ENCODE results near the gene FOSL2. TPM values are rescaled to one million over a fixed set of nuclear protein-coding genes. Genes with fewer than 3 reads are reported as not detected.

Gene FOSL2
- total RNA-seq, 1 experiment from 2014 or later: 4.0 TPM

GRCh38 chr2:28360718-28361293, 31.9 kb upstream of the FOSL2 start:
- no peak overlapping the region for H3K4me3 Mint-ChIP-seq
- no peak for ATAC-seq
- H3K27me3 Mint-ChIP-seq (ENCODE audit: low read depth): peaks cover 6% of the 10 kb centered on the region; the same call in 1 of the 2 replicates
- ChIA-PET CTCF (interaction anchor here (1.8 kb wide), 1 partner anchor 638 kb away, joined by 4 read pairs; no protein-coding TSS in a partner anchor), POLR2A (no interaction called here)
- no peaks in the 10 kb centered on the region for H3K36me3 Mint-ChIP-seq
- H3K27ac Mint-ChIP-seq: no peak overlapping the region
- no peaks in the 10 kb centered on the region for H3K9me3 Mint-ChIP-seq
- H3K4me1 Mint-ChIP-seq: peaks cover 17% of the 10 kb centered on the region
- TF ChIP-seq, protein P1, sequence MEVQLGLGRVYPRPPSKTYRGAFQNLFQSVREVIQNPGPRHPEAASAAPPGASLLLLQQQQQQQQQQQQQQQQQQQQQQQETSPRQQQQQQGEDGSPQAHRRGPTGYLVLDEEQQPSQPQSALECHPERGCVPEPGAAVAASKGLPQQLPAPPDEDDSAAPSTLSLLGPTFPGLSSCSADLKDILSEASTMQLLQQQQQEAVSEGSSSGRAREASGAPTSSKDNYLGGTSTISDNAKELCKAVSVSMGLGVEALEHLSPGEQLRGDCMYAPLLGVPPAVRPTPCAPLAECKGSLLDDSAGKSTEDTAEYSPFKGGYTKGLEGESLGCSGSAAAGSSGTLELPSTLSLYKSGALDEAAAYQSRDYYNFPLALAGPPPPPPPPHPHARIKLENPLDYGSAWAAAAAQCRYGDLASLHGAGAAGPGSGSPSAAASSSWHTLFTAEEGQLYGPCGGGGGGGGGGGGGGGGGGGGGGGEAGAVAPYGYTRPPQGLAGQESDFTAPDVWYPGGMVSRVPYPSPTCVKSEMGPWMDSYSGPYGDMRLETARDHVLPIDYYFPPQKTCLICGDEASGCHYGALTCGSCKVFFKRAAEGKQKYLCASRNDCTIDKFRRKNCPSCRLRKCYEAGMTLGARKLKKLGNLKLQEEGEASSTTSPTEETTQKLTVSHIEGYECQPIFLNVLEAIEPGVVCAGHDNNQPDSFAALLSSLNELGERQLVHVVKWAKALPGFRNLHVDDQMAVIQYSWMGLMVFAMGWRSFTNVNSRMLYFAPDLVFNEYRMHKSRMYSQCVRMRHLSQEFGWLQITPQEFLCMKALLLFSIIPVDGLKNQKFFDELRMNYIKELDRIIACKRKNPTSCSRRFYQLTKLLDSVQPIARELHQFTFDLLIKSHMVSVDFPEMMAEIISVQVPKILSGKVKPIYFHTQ (CRISPR knock-in tag; IDR thresholded peaks at IDR 0.05): no peak
- no peak for TF ChIP-seq NFE2L1 (CRISPR knock-in tag; IDR thresholded peaks at IDR 0.05)
- no peak for TF ChIP-seq GABPB1 (CRISPR knock-in tag; IDR thresholded peaks at IDR 0.05)
- TF ChIP-seq ETV6 (CRISPR knock-in tag; IDR thresholded peaks at IDR 0.05): no peak
- TF ChIP-seq MAX (CRISPR knock-in tag; IDR thresholded peaks at IDR 0.05): no peak
- no peak for TF ChIP-seq NFATC4 (CRISPR knock-in tag; IDR thresholded peaks at IDR 0.05)
- no peak for TF ChIP-seq SP1 (CRISPR knock-in tag; conservative IDR thresholded peaks at IDR 0.05)
- no peak for TF ChIP-seq MYBL2 (CRISPR knock-in tag; IDR thresholded peaks at IDR 0.05)
- TF ChIP-seq ZNF232 (CRISPR knock-in tag; IDR thresholded peaks at IDR 0.05): no peak
- no peak for TF ChIP-seq JUN (CRISPR knock-in tag; IDR thresholded peaks at IDR 0.05)
- TF ChIP-seq, protein P2, sequence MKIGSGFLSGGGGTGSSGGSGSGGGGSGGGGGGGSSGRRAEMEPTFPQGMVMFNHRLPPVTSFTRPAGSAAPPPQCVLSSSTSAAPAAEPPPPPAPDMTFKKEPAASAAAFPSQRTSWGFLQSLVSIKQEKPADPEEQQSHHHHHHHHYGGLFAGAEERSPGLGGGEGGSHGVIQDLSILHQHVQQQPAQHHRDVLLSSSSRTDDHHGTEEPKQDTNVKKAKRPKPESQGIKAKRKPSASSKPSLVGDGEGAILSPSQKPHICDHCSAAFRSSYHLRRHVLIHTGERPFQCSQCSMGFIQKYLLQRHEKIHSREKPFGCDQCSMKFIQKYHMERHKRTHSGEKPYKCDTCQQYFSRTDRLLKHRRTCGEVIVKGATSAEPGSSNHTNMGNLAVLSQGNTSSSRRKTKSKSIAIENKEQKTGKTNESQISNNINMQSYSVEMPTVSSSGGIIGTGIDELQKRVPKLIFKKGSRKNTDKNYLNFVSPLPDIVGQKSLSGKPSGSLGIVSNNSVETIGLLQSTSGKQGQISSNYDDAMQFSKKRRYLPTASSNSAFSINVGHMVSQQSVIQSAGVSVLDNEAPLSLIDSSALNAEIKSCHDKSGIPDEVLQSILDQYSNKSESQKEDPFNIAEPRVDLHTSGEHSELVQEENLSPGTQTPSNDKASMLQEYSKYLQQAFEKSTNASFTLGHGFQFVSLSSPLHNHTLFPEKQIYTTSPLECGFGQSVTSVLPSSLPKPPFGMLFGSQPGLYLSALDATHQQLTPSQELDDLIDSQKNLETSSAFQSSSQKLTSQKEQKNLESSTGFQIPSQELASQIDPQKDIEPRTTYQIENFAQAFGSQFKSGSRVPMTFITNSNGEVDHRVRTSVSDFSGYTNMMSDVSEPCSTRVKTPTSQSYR (CRISPR knock-in tag; IDR thresholded peaks at IDR 0.05): no peak
- no peak for TF ChIP-seq HMGA2 (CRISPR knock-in tag; IDR thresholded peaks at IDR 0.05)
- TF ChIP-seq, protein P3, sequence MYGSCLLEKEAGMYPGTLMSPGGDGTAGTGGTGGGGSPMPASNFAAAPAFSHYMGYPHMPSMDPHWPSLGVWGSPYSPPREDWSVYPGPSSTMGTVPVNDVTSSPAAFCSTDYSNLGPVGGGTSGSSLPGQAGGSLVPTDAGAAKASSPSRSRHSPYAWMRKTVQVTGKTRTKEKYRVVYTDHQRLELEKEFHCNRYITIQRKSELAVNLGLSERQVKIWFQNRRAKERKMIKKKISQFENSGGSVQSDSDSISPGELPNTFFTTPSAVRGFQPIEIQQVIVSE (CRISPR knock-in tag; IDR thresholded peaks at IDR 0.05; ENCODE audit: borderline replicate concordance): no peak
- TF ChIP-seq FOXJ3 (CRISPR knock-in tag; IDR thresholded peaks at IDR 0.05; ENCODE audit: borderline replicate concordance): no peak
- TF ChIP-seq, protein P4, sequence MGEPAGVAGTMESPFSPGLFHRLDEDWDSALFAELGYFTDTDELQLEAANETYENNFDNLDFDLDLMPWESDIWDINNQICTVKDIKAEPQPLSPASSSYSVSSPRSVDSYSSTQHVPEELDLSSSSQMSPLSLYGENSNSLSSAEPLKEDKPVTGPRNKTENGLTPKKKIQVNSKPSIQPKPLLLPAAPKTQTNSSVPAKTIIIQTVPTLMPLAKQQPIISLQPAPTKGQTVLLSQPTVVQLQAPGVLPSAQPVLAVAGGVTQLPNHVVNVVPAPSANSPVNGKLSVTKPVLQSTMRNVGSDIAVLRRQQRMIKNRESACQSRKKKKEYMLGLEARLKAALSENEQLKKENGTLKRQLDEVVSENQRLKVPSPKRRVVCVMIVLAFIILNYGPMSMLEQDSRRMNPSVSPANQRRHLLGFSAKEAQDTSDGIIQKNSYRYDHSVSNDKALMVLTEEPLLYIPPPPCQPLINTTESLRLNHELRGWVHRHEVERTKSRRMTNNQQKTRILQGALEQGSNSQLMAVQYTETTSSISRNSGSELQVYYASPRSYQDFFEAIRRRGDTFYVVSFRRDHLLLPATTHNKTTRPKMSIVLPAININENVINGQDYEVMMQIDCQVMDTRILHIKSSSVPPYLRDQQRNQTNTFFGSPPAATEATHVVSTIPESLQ (CRISPR knock-in tag; IDR thresholded peaks at IDR 0.05): no peak
- TF ChIP-seq SMAD3 (CRISPR knock-in tag; IDR thresholded peaks at IDR 0.05; ENCODE audit: borderline replicate concordance): no peak
- TF ChIP-seq ESRRA (CRISPR knock-in tag; IDR thresholded peaks at IDR 0.05; ENCODE audit: borderline replicate concordance): no peak
- TF ChIP-seq GTF2I (CRISPR knock-in tag; conservative IDR thresholded peaks at IDR 0.05): no peak
- DNase-seq (ENCODE audit: low spot score): no peak
